GM12801 (cell line): ENCODE data around the gene ADAM17.

Experiments used
- TF ChIP-seq, protein P1 (sequence below): IDR thresholded peaks from one replicate; pipeline ENCODE4 v1.5.1; 2011; ENCODE audit warnings: control low read depth; ENCODE audit not compliant: insufficient read length; ENCODE audit errors: extremely low read depth

ADAM17 gene

DNA sequence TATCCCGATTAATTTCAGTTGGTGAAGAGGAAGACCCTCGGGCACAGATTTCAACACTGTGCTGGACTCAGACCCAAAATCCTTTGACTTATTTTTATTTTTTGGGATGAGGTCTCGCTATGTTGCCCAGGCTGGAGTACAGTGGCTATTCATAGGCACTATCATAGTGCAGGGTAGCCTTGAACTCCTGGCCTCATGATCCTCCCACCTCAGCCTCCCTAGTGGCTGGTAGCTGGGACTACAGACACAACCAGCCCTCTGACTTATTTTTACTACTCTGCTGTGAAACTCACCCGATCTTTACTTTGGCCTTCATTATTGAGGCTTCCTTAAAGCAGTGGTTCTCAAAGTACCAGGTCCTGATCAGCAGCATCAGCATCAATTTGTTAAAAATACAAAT, 18.2 kb upstream of the ADAM17 start:
- TF ChIP-seq, protein P1, sequence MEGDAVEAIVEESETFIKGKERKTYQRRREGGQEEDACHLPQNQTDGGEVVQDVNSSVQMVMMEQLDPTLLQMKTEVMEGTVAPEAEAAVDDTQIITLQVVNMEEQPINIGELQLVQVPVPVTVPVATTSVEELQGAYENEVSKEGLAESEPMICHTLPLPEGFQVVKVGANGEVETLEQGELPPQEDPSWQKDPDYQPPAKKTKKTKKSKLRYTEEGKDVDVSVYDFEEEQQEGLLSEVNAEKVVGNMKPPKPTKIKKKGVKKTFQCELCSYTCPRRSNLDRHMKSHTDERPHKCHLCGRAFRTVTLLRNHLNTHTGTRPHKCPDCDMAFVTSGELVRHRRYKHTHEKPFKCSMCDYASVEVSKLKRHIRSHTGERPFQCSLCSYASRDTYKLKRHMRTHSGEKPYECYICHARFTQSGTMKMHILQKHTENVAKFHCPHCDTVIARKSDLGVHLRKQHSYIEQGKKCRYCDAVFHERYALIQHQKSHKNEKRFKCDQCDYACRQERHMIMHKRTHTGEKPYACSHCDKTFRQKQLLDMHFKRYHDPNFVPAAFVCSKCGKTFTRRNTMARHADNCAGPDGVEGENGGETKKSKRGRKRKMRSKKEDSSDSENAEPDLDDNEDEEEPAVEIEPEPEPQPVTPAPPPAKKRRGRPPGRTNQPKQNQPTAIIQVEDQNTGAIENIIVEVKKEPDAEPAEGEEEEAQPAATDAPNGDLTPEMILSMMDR: no peak

DNA sequence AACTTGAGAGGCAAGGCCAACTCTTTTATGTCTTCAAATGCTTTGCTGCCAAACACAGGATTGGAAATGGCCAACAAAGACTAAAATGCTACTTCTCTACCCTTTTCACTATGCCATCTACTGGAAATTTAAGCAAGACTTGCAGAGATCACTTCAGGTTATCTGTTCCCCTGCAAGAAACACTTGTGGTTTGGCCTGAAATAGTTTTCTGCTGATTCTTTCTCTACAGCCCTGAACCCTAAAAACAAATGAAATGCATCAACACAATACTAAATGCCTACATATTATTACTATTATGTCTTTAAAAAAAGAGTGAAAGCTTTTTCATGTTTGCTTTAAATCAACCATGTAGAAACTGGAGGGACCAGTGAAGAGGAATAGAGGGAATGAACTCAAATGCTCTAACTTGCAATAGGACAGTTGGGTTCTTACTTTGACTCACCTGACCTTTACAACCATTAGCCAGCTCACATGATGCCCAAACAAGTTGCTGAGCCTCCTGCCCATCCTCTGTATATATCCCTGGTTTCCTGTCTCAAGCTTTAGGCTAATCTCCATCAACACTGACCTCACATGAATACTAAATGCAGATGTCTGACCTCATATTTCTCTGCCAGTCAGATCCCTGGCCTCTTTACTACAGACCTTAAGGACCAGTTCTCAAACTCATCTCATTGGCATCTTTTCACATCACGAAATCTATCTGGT, 17.5 kb upstream of the ADAM17 start:
- TF ChIP-seq, protein P1: no peak

DNA sequence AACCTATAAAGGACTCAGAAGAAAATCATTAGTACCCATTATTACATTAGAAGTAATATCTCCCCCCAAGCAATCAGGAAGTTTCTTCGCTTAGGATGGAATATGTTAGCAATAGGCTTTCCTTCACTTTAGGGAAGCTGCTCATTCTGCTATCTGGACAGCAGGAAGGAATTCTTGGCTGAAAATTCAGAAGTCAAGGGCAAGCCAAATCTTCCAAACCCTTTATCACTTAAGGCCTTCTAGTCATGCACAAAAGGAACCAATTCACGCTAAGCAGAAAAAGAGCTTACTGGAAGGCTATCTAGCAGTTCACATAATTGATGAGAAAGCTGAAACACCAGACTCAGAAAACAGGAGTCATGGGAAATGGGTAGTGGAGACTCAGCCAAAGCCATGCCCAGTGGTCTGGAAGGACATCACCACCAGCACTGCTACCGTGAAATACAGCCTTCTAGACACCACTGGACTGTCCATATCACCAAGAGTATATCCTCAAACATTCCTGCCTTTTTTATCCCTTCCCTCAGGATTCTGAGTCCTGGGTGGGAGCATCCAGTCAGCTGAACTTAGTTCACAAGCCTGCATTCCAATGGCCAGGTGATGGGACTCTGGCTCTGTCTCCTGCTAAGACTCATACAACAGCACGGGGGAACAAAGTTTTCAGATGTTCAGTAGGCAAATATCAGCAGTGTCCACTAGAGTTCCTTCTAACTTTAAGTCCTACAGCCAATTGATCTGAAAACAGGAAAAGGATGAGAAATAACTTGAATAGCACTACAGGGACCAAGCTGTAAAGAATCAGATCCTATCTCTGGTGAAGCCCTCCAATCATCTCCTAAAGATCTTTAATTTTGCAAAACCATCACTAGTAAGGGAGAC, 14.8 kb upstream of the ADAM17 start:
- TF ChIP-seq, protein P1: no peak

DNA sequence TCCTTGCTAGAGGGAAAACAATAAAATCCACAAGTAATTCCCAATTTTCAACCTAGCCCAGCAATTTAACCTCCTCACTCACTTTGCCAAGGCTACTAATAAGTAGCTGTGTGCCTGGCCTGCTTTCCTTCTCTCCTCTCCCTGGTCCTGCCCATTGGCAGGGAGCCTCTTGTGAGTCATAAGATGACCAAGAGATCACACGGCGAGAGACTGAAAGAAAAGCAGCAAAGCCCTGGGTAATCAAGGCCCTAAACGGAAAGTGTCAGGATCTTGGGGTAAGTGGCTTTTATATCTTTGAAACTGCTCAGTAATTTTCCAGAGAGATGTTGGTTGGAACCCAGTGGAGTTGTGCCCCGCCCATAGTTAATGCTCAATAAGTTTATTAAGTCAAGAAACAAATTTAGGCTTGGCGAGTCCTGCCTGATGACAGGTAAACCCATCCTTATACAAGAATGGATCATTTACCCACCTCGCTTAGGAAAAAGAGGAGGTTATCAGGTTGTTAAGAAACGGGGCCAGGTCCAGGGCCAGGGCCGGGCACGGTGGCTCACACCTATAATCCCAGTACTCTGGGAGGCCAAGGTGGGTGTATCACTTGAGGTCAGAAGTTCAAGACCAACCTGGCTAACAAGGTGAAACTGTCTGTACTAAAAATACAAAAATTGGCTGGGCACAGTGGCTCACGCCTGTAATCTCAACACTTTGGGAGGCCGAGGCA, 10.0 kb upstream of the ADAM17 start:
- TF ChIP-seq, protein P1: no peak

DNA sequence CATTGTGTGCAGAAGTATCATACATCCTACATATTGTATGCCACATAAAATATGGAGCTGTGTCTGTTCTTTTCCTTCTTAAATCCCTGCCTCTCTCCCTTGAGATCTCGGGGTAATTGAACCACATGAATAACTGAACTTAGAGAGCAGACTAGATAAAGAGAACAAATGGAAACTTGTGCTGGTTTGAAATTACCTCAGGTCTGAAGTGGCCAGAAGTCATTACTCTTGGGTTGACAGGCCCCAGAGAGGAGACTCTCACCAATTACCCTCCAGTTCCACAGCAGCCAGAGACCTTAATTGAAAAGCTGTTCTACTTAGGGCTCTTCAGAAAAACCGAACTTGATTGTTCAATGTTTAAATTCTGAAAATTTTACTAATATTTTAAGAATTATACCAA, 5.0 kb upstream of the ADAM17 start:
- TF ChIP-seq, protein P1: no peak

DNA sequence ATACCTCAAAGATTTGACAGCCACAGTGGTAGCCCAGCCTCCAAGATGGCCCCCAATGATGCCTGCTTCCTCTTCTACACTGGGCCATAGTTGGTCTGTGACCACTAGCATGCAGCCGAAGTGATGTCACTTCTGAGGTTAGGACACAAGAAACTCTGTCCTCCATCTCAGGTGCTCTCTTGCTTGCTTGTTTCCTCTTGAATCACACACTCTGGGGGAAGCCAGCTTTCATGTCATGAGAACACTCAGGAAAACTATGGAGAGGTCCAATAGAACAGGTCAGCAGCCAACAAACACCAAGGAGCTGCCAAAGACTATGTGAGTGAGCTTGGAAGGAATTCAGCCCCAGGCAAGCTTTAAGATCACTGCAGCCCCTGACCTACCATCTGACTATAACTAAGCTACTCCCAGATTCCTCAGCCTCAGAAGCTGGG, 3.3 kb upstream of the ADAM17 start:
- TF ChIP-seq, protein P1: no peak
